Lower leg skin (tissue), 4 donors: ENCODE measurements around the gene TAF9B. TPM values are rescaled to one million over a fixed set of nuclear protein-coding genes. Genes with fewer than 3 reads are reported as not detected.
"Not testable (repeated sequence)": the region's sequence is repeated elsewhere in the genome, so short reads cannot be mapped to it uniquely, and the experiment has no call there.

ENCODE experiments used
- DNase-seq, 2 donors: peaks; one replicate each; pipeline ENCODE4 v3.0.0-alpha.2; 2019; ENCODE audit warnings: low spot score in 2 of 2
- H3K4me3 ChIP-seq: fragments of 200-600 bp; sonication (generic); 2 replicates; pipeline ENCODE4 v1.5.1; 2017; ENCODE audit warnings: mild to moderate bottlenecking, low read depth; ENCODE audit not compliant: poor library complexity, severe bottlenecking
- POLR2A ChIP-seq, 2 donors: fragments of 450-650 bp; IDR thresholded peaks; one replicate each; pipeline ENCODE4 v1.6.1; 2016 to 2017; ENCODE audit warnings: antibody characterized with exemption in 2 of 2, mild to moderate bottlenecking in 1 of 2, moderate library complexity in 1 of 2
- WGBS, 2 donors: methylation state at CpG; one replicate each; pipeline ENCODE4 v1.1.5; 2018; 5-methylcytosine and 5-hydroxymethylcytosine counted together
- intact Hi-C: fragments of 100-400 bp; cut with DNase I; formaldehyde crosslinking; loops from one replicate; pipeline ENCODE4 v1.15.0; 2023; ENCODE audit warnings: low total_unique reads
- total RNA-seq, 4 donors: library from RNA; depleted of rRNA; stranded (reverse); fragments of >200 nt; gene quantifications; one replicate each; pipeline ENCODE4 v1.1.0, GENCODE V29; 2016
- TF ChIP-seq, protein P1 (sequence below), 3 donors: fragments of 450-650 bp; IDR thresholded peaks; one replicate each; pipeline ENCODE4 v1.5.1; 2016; ENCODE audit warnings: antibody characterized with exemption in 3 of 3, mild to moderate bottlenecking in 3 of 3, moderate library complexity in 2 of 3

Gene TAF9B, protein sequence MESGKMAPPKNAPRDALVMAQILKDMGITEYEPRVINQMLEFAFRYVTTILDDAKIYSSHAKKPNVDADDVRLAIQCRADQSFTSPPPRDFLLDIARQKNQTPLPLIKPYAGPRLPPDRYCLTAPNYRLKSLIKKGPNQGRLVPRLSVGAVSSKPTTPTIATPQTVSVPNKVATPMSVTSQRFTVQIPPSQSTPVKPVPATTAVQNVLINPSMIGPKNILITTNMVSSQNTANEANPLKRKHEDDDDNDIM
- 10 to 100 TPM in 2 of 4 donors, 1 to 10 TPM in 2; 5.6 to 12.2 (median 8.4) TPM for total RNA-seq

DNA sequence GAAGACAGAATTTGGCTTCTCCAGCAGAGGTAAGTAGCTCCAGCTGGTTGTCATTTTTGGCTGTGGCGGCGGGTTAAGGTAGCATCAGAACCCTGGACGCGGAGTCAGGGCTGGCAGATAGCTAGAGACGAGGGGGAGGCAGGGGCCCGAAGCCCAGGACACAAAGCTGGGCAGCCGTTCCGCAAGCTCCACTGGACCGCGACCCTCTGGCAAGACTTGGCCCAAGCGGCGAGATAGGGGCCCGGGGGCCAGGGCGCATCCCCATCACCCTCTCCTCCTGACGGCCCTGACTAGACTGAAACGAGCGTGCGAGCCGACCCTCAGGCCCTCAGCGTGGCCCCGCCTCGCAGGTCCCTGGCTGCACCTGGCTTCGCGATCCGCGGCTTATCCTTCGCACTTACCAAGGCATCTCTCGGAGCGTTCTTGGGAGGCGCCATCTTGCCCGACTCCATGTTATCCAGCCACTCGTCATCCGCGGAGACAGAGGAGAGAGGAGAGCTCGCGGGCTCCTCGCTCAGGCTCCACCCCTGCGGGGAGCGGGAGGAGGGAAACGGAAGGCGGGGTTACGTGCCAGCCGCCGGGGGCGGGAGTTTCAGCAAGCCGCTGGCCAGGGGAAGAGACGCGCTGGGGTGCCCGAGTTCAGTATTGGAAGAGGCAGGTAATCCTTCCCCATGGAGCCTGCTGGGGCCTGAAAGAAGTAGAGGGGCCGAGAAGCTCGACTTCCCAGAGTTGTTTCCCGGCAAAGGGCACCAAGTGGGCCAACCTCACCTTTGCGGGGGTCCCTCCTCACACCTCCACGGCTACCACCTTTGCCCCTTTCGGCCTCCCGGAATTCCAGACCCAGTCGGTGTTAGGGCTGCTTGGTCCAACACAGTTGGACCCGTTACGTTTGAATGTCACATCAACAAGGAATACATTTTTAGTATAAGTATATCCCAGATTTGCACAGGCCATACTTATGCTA, at the start of gene TAF9B:
Gene TAF9B, minus strand, starts transcription at position 491 of the 964 bp plus-strand sequence. Its CDS starts 39 bp downstream, at position 452.
- intact Hi-C loops: no loop called here
- WGBS, 2 donors: 12 to 37% methylated on average over 19 to 58 of the region's 59 CpGs
- TF ChIP-seq, protein P1, sequence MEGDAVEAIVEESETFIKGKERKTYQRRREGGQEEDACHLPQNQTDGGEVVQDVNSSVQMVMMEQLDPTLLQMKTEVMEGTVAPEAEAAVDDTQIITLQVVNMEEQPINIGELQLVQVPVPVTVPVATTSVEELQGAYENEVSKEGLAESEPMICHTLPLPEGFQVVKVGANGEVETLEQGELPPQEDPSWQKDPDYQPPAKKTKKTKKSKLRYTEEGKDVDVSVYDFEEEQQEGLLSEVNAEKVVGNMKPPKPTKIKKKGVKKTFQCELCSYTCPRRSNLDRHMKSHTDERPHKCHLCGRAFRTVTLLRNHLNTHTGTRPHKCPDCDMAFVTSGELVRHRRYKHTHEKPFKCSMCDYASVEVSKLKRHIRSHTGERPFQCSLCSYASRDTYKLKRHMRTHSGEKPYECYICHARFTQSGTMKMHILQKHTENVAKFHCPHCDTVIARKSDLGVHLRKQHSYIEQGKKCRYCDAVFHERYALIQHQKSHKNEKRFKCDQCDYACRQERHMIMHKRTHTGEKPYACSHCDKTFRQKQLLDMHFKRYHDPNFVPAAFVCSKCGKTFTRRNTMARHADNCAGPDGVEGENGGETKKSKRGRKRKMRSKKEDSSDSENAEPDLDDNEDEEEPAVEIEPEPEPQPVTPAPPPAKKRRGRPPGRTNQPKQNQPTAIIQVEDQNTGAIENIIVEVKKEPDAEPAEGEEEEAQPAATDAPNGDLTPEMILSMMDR (IDR thresholded peaks at IDR 0.05): no peak
- TF ChIP-seq POLR2A (IDR thresholded peaks at IDR 0.05): no peak
- DNase-seq: peak; percentile 75 to 95
- H3K4me3 ChIP-seq: peak within 1 kb of the TSS; percentile 48

DNA sequence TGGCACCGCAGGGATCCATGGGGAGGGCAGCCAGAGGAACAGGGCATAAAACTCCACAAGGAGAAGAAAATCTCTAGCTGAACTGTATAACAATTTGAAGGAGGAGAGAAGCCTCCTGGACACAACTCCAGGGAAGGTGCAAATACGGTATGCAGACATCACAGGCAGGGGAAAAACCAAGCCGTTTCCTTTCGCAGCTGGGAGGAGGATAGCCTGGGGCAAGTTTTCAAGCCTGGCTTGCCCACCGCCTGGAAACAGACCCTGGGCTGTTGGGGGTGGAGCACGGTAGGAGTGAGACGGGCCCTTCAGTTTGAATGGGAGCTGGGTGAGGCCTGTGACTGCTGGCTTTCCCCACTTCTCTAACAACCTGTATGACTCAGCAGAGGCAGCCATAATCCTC, 43.4 kb upstream of the TAF9B start:
- 83 to 90% methylated on average over 7 of the region's 7 CpGs for WGBS, 2 donors
- no peak for DNase-seq
- no peak overlapping the region for H3K4me3 ChIP-seq
- intact Hi-C loops: no loop called here
- TF ChIP-seq, protein P1 (IDR thresholded peaks at IDR 0.05): no peak
- no peak for TF ChIP-seq POLR2A (IDR thresholded peaks at IDR 0.05)

DNA sequence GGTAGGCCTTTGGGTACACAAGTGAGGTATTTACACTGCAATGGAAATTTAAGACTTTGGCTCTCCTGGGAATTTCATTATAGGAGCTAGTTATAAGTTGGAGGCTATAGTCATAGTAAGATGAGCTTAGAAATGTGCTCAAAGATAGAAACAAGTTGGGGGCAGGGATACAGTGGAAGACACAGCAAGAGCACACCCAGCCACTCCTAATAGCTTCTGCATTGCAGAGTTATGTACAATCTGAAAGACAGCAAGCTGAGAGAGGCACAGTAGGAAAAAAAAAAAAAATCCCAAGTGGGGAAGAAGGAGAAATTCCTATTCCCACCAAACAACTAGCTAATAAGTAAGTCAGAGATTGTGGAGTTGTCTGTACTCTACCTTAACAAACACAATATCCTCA, 41.9 kb upstream of the TAF9B start:
- H3K4me3 ChIP-seq: no peak overlapping the region
- TF ChIP-seq, protein P1 (IDR thresholded peaks at IDR 0.05): no peak
- no peak for TF ChIP-seq POLR2A (IDR thresholded peaks at IDR 0.05)
- intact Hi-C loops: no loop called here
- no peak for DNase-seq

DNA sequence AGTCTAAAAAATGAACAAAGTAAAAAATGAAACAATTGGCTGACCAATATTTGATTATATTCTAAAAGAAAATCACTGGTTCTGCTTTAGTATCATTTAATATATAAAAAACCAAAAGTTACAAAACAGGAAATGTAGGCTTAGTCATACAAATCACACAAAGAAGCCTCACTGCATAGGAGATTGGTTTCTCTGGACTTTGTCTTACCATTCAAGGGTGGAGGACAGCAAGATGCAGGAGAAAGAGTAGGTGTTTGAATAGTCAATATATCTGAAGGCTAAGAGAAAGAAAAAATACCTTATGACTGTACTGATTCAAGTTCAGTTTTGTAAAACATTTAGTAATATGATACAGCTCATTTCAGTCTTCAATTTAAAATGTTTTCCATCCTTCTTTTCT, 28.6 kb upstream of the TAF9B start:
- intact Hi-C loops: no loop called here

DNA sequence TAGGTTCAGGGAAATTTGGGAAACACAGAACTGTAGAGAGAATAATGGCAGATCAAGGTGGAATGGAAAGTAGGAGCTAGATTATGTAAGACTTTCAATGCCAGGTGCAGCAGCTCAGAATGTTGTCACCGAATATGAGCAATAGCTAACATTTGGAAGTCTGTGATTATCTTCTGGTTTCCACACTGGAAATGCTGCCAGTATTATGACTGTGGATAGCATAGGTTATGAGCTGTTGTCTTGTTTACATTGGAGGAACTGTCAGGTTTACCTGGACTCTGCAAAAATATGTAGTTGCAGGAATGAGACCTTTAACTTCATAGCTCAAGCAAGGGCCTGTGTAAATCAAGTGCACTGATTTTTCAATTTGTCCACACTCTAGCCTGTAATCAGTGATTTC, 26.0 kb upstream of the TAF9B start:
- no peak for DNase-seq
- TF ChIP-seq POLR2A (IDR thresholded peaks at IDR 0.05): no peak
- TF ChIP-seq, protein P1 (IDR thresholded peaks at IDR 0.05): no peak
- intact Hi-C loops: no loop called here
- no peak overlapping the region for H3K4me3 ChIP-seq
- WGBS, 2 donors: 50 to 73% methylated on average over 1 of the region's 1 CpG

More for the DNA sequence above, 28.6 kb upstream of the TAF9B start:
- TF ChIP-seq, protein P1 (IDR thresholded peaks at IDR 0.05): no peak
- TF ChIP-seq POLR2A (IDR thresholded peaks at IDR 0.05): no peak
- no peak overlapping the region for H3K4me3 ChIP-seq
- no peak for DNase-seq

DNA sequence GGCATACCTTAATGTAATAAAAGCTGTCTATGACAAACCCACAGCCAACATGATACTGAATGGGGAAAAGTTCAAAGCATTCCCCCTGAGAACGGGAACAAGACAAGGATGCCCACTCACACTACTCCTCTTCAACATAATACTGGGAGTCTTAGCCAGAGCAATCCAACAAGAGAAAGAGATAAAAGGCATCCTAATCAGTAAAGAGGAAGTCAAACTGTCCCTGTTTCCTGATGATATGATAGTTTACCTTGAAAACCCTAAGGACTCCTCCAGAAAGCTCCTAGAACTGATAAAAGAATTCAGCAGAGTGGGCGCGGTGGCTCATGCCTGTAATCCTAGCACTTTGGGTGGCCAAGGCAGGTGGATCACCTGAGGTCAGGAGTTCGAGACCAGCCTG, 23.7 kb upstream of the TAF9B start:
- H3K4me3 ChIP-seq, DNase-seq, intact Hi-C loops: not testable (repeated sequence)
- 72 to 89% methylated on average over 4 of the region's 4 CpGs for WGBS, 2 donors

DNA sequence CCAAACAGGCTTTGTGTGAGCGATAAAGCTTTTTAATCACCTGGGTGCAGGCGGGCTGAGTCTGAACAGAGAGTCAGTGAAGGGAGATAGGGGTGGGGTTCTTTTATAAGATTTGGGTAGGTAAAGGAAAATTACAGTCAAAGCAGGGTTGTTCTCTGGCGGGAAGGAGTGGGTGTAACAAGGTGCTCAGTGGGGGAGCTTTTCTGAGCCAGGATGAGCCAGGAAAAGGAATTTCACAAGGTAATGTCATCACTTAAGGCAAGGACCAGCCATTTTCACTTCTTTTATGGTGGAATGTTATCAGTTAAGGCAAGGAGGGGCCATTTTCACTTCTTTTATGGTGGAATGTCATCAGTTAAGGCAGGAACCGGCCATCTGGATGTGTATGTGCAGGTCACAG, 21.3 kb upstream of the TAF9B start:
- intact Hi-C loops, H3K4me3 ChIP-seq, DNase-seq: not testable (repeated sequence)
- 73 to 83% methylated on average over 4 of the region's 4 CpGs for WGBS, 2 donors

DNA sequence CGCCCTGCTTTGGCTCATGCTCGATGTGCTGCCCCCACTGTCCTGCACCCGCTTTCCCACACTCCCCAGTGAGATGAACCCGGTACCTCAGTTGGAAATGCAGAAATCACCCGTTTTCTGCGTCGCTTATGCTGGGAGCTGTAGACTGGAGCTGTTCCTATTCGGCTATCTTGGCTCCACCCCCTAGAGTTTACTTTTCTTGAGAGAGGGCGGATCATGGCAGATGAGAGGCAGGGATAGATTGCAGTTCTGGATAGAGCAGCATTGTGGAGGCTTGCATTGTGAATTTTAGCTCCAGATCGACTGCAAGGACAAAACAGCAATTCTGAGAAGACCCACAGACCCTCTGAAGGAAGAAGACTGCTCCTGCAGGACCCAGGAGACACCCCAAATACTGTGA, 18.4 kb upstream of the TAF9B start:
- H3K4me3 ChIP-seq, DNase-seq, intact Hi-C loops: not testable (repeated sequence)
- WGBS, 2 donors: 81 to 88% methylated on average over 10 of the region's 10 CpGs

DNA sequence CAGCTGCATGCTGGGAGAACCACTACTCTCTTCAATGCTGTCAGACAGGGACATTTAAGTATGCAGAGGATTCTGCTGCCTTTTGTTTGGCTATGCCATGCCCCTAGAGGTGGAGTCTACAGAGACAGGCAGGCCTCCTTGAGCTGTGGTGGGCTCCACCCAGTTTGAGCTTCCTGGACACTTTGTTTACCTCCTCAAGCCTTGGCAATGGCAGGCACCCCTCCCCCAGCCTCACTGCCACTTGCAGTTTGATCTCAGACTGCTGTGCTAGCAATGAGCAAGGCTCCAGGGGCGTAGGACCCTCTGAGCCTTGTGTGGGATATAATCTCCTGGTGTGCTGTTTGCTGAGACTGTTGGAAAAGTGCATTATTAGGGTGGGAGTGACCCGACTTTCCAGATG, 17.9 kb upstream of the TAF9B start:
- intact Hi-C loops, H3K4me3 ChIP-seq, DNase-seq: not testable (repeated sequence)
- WGBS, 2 donors: 75 to 80% methylated on average over 2 of the region's 2 CpGs
